Liver (tissue), 9 donors: ENCODE results near the gene SLC25A34. TPM values are rescaled to one million over a fixed set of nuclear protein-coding genes. Genes with fewer than 3 reads are reported as not detected.

Experiments
- DNase-seq: peaks from one replicate; pipeline ENCODE4 v3.0.0-alpha.2; 2017; ENCODE audit warnings: low spot score
- H3K27ac ChIP-seq, 2 donors: one replicate each; pipeline ENCODE4 v1.7.0; 2013; ENCODE audit warnings: inconsistent platforms in 2 of 2, low read length in 2 of 2, control low read depth in 1 of 2, low read depth in 1 of 2, mild to moderate bottlenecking in 1 of 2
- H3K27me3 ChIP-seq, 4 donors: one replicate each; pipeline versions ENCODE4 v1.6.1 to v1.7.0; 2013; ENCODE audit warnings: low read length in 3 of 4, inconsistent platforms in 1 of 4, mild to moderate bottlenecking in 1 of 4, moderate library complexity in 1 of 4; ENCODE audit not compliant: control insufficient read depth in 4 of 4, insufficient read depth in 4 of 4
- H3K36me3 ChIP-seq, 4 donors: one replicate each; pipeline versions ENCODE4 v1.6.1 to v1.7.0; 2013; ENCODE audit warnings: low read length in 3 of 4, mild to moderate bottlenecking in 3 of 4, low read depth in 1 of 4, moderate library complexity in 1 of 4; ENCODE audit not compliant: control insufficient read depth in 4 of 4, insufficient read depth in 3 of 4
- H3K4me1 ChIP-seq, 4 donors: one replicate each; pipeline versions ENCODE4 v1.6.1 to v1.7.0; 2013; ENCODE audit warnings: low read length in 3 of 4, mild to moderate bottlenecking in 3 of 4, moderate library complexity in 1 of 4; ENCODE audit not compliant: control insufficient read depth in 4 of 4, insufficient read depth in 4 of 4
- H3K4me3 ChIP-seq, 3 donors: one replicate each; pipeline versions ENCODE4 v1.6.1 to v1.7.0; 2013; ENCODE audit warnings: low read length in 3 of 3, control low read depth in 1 of 3, low read depth in 1 of 3, mild to moderate bottlenecking in 1 of 3
- H3K9ac ChIP-seq, 2 donors: one replicate each; pipeline ENCODE4 v1.7.0; 2013; ENCODE audit warnings: low read length in 2 of 2, mild to moderate bottlenecking in 2 of 2, moderate library complexity in 2 of 2, control low read depth in 1 of 2, low read depth in 1 of 2
- H3K9me3 ChIP-seq, 4 donors: one replicate each; pipeline versions ENCODE4 v1.6.1 to v1.7.0; 2013; ENCODE audit warnings: low read length in 3 of 4; ENCODE audit not compliant: control insufficient read depth in 4 of 4
- CTCF ChIP-seq: fragments of 150-350 bp; IDR thresholded peaks from 2 replicates; pipeline ENCODE4 v1.5.1; 2017; ENCODE audit warnings: improper control_type of control experiment, low read depth, low read length; ENCODE audit not compliant: missing input control
- EGR1 ChIP-seq, 2 donors: IDR thresholded peaks; 2 replicates each; pipeline ENCODE4 v1.6.1; 2016 to 2018; ENCODE audit warnings: antibody characterized with exemption in 2 of 2, low read depth in 2 of 2
- FOXA1 ChIP-seq: IDR thresholded peaks from 2 replicates; pipeline ENCODE4 v1.6.1; 2016; ENCODE audit warnings: antibody characterized with exemption
- FOXA2 ChIP-seq: IDR thresholded peaks from 2 replicates; pipeline ENCODE4 v1.6.1; 2016; ENCODE audit warnings: antibody characterized with exemption
- GABPA ChIP-seq, 2 donors: IDR thresholded peaks in 1 of 2; conservative IDR thresholded peaks in 1 of 2; 2 replicates each; pipeline ENCODE4 v1.6.1; 2016; ENCODE audit warnings: antibody characterized with exemption in 2 of 2, mild to moderate bottlenecking in 1 of 2, moderate library complexity in 1 of 2
- HNF4A ChIP-seq, 2 donors: conservative IDR thresholded peaks; 2 replicates each; pipeline ENCODE4 v1.6.1; 2016; ENCODE audit warnings: antibody characterized with exemption in 2 of 2, mild to moderate bottlenecking in 2 of 2
- HNF4G ChIP-seq: IDR thresholded peaks from 2 replicates; pipeline ENCODE4 v1.6.1; 2016; ENCODE audit warnings: antibody characterized with exemption
- JUND ChIP-seq, 2 donors: IDR thresholded peaks; 2 replicates each; pipeline ENCODE4 v1.6.1; 2016; ENCODE audit warnings: antibody characterized with exemption in 2 of 2
- MAX ChIP-seq: IDR thresholded peaks from 2 replicates; pipeline ENCODE4 v1.6.1; 2016; ENCODE audit warnings: antibody characterized with exemption
- NR2F2 ChIP-seq: IDR thresholded peaks from 2 replicates; pipeline ENCODE4 v1.6.1; 2016; ENCODE audit warnings: antibody characterized with exemption
- REST ChIP-seq: IDR thresholded peaks from 2 replicates; pipeline ENCODE4 v1.6.1; 2016; ENCODE audit warnings: antibody characterized with exemption, mild to moderate bottlenecking
- RXRA ChIP-seq, 2 donors: IDR thresholded peaks; 2 replicates each; pipeline ENCODE4 v1.6.1; 2017 to 2018; ENCODE audit warnings: antibody characterized with exemption in 2 of 2, mild to moderate bottlenecking in 1 of 2
- SP1 ChIP-seq: IDR thresholded peaks from 2 replicates; pipeline ENCODE4 v1.6.1; 2018; ENCODE audit warnings: antibody characterized with exemption, mild to moderate bottlenecking
- TAF1 ChIP-seq: conservative IDR thresholded peaks from 2 replicates; pipeline ENCODE4 v1.6.1; 2016; ENCODE audit warnings: antibody characterized with exemption, mild to moderate bottlenecking
- YY1 ChIP-seq: IDR thresholded peaks from 2 replicates; pipeline ENCODE4 v1.6.1; 2016; ENCODE audit warnings: antibody characterized with exemption, mild to moderate bottlenecking
- WGBS: extraction: QIAGEN DNeasy Blood & Tissue Kit; methylation state at CpG from one replicate; pipeline ENCODE4 v1.1.7; 2013; 5-methylcytosine and 5-hydroxymethylcytosine counted together
- polyA plus RNA-seq, 2 donors: library from polyadenylated mRNA; stranded (reverse) in 1 of 2; unstranded in 1 of 2; fragments of 200-250 nt in 1 of 2; fragments of >200 nt in 1 of 2; fragmentation: Nextera tagmentation in 1 of 2; extraction: Ambion mirVana in 1 of 2; gene quantifications; one replicate each; pipeline versions ENCODE4 v1.2.1 to v1.2.3, GENCODE V29; 2013 to 2015
- total RNA-seq, 2 donors: library from RNA; depleted of rRNA; stranded (reverse); fragments of >200 nt; gene quantifications; one replicate each; pipeline ENCODE4 v1.2.3, GENCODE V29; 2014
- donor health status: healthy.
- donor health status: healthy.
- donor health status: healthy.
- donor health status: healthy.
- donor health status: healthy.

The SLC25A34 gene
- total and polyA plus RNA-seq, 4 donors = 0.79 to 7.3 (median 2.4) TPM

- Histone ChIP-seq H3K9ac (no peak overlapping the region), H3K4me3 (no peak overlapping the region), H3K27ac (peak overlapping the region in 1 of 2 donors; percentile 40), H3K9me3 (no peaks in the 10 kb centered on the region), H3K27me3 (no peaks in the 10 kb centered on the region), H3K4me1 (peaks cover 0 to 18% (median 13%) of the 10 kb centered on the region in 4 donors), H3K36me3 (peaks cover 0 to 18% (median 4%) of the 10 kb centered on the region in 4 donors)
- peak; percentile 71 to 75 for TF ChIP-seq RXRA (IDR thresholded peaks at IDR 0.05)
- TF ChIP-seq NR2F2 = peak; percentile 44
- no peak for TF ChIP-seq FOXA2
- WGBS = 86% methylated on average over 11 of the region's 11 CpGs
- no peak for DNase-seq
These were observed 18.5 kb upstream of the SLC25A34 start for GRCh38 chr1:15717418-15718125.

- H3K9me3 ChIP-seq = no peaks in the 10 kb centered on the region
- peak overlapping the region in 1 of 2 donors; percentile 40 for H3K27ac ChIP-seq
- no peak overlapping the region for H3K9ac ChIP-seq
- no peak for DNase-seq
- peaks cover 0 to 24% (median 4%) of the 10 kb centered on the region in 4 donors for H3K36me3 ChIP-seq
- H3K4me3 ChIP-seq = no peak overlapping the region
- TF ChIP-seq FOXA1 (no peak), JUND (IDR thresholded peaks at IDR 0.05) (peak in 1 of 2 donors; percentile 29), RXRA (IDR thresholded peaks at IDR 0.05) (peak; percentile 33 to 92), REST (no peak), CTCF (no peak), HNF4G (no peak), EGR1 (IDR thresholded peaks at IDR 0.05; ENCODE audit: low read depth in 2 of 2) (no peak), FOXA2 (peak; percentile 67), MAX (no peak), YY1 (no peak), GABPA (IDR thresholded peaks at IDR 0.05 in 1 of 2, conservative IDR thresholded peaks at IDR 0.05 in 1 of 2) (no peak), HNF4A (conservative IDR thresholded peaks at IDR 0.05) (peak in 1 of 2 donors; percentile 87), NR2F2 (no peak), TAF1 (no peak), SP1 (no peak)
- no peaks in the 10 kb centered on the region for H3K27me3 ChIP-seq
- 42% methylated on average over 8 of the region's 8 CpGs for WGBS
- peaks cover 0 to 18% (median 13%) of the 10 kb centered on the region in 4 donors for H3K4me1 ChIP-seq
These were observed 17.9 kb upstream of the SLC25A34 start for GRCh38 chr1:15718199-15718601.
